ENCODE measurements around the gene PNMA8B. TPM values are rescaled to one million over a fixed set of nuclear protein-coding genes. Genes with fewer than 3 reads are reported as not detected.
A peak's percentile ranks its signal among the peaks of the same experiment; 100 is the strongest.

PNMA8B gene
- total and polyA plus RNA-seq, 11 donors, result 0.27 to 1.1 (median 0.69) TPM

- no peaks in the 10 kb centered on the region for H3K36me3 ChIP-seq
- ATAC-seq (no peak), DNase-seq (peak in 1 of 5 donors; percentile 62)
- H3K27ac ChIP-seq, result peak overlapping the region in 3 of 12 donors; percentile 64 to 76 (median 65)
- intact Hi-C loops (cut with DNase I), result no loop called here
- peaks cover 0 to 38% (median 23%) of the 10 kb centered on the region in 12 donors for H3K4me1 ChIP-seq
- H3K4me3 ChIP-seq, result peak overlapping the region; percentile 15 to 65 (median 58)
- no peak for TF ChIP-seq CTCF (IDR thresholded peaks at IDR 0.05)
- no peak for TF ChIP-seq POLR2A (IDR thresholded peaks at IDR 0.05)
- H3K9me3 ChIP-seq, result no peaks in the 10 kb centered on the region
- peaks cover 0 to 66% (median 38%) of the 10 kb centered on the region in 9 donors for H3K27me3 ChIP-seq
- 38 to 66% (median 52%) methylated on average over 65 to 67 of the region's 67 CpGs for WGBS, 4 donors
Observed at GRCh38 chr19:46494146-46494940, 1.3 kb downstream of the PNMA8B start.

- peak in 1 of 2 donors; percentile 20 for TF ChIP-seq POLR2A (IDR thresholded peaks at IDR 0.05)
- TF ChIP-seq CTCF (IDR thresholded peaks at IDR 0.05), result no peak
- DNase-seq (peak in 4 of 5 donors; percentile 46 to 76 (median 57)), ATAC-seq (peak in 3 of 4 donors; percentile 12 to 47 (median 39))
- H3K4me1 ChIP-seq, result peaks cover 0 to 40% (median 26%) of the 10 kb centered on the region in 12 donors
- H3K4me3 ChIP-seq, result peak overlapping the region; percentile 15 to 65 (median 58)
- 3 to 11% (median 5%) methylated on average over 26 to 92 of the region's 92 CpGs for WGBS, 4 donors
- peak overlapping the region in 11 of 12 donors; percentile 12 to 76 (median 64) for H3K27ac ChIP-seq
- no peaks in the 10 kb centered on the region for H3K36me3 ChIP-seq
- intact Hi-C loops (cut with DNase I), result no loop called here
- H3K9me3 ChIP-seq, result no peaks in the 10 kb centered on the region
- H3K27me3 ChIP-seq, result peaks cover 0 to 75% (median 45%) of the 10 kb centered on the region in 9 donors
Observed at GRCh38 chr19:46493236-46494145, 2.2 kb downstream of the PNMA8B start.

GRCh38 chr19:46492841-46493235 is 2.8 kb downstream of the PNMA8B start:
- no peak for DNase-seq
- peak overlapping the region in 9 of 12 donors; percentile 47 to 76 (median 65) for H3K27ac ChIP-seq
- peak overlapping the region in 11 of 12 donors; percentile 15 to 65 (median 58) for H3K4me3 ChIP-seq
- H3K9me3 ChIP-seq, result no peaks in the 10 kb centered on the region
- WGBS, 4 donors, result 26 to 46% (median 32%) methylated on average over 13 to 17 of the region's 17 CpGs
- H3K27me3 ChIP-seq, result peaks cover 0 to 81% (median 50%) of the 10 kb centered on the region in 9 donors
- no peaks in the 10 kb centered on the region for H3K36me3 ChIP-seq
- peak in 1 of 4 donors; percentile 4 for ATAC-seq
- intact Hi-C loops (cut with DNase I), result no loop called here
- H3K4me1 ChIP-seq, result peaks cover 0 to 46% (median 28%) of the 10 kb centered on the region in 12 donors
- no peak for TF ChIP-seq POLR2A (IDR thresholded peaks at IDR 0.05)
- TF ChIP-seq CTCF (IDR thresholded peaks at IDR 0.05), result no peak
